Measurements from ENCODE around the gene HGFAC. TPM values are rescaled to one million over a fixed set of nuclear protein-coding genes. Genes with fewer than 3 reads are reported as not detected.

The HGFAC gene
- total RNA-seq, 1 experiment from 2014 or later = 0.04 TPM

GRCh38 chr4:3482707-3483106 lies 40.9 kb downstream of the HGFAC start:
- no peak overlapping the region for H3K4me3 ChIP-seq (ENCODE audit: low read length)
- peaks cover 23% of the 10 kb centered on the region for H3K4me1 ChIP-seq (ENCODE audit: insufficient read depth, low read length)
- H3F3A ChIP-seq (ENCODE audit: low read length, unreplicated experiment) = no peaks in the 10 kb centered on the region
- intact Hi-C loops (cut with micrococcal nuclease) = no loop called here
- H3K9me2 ChIP-seq (replicated peaks; ENCODE audit: low read length) = no peaks in the 10 kb centered on the region
- no peaks in the 10 kb centered on the region for H4K20me1 ChIP-seq (ENCODE audit: low read length)
- no peaks in the 10 kb centered on the region for H3K27me3 ChIP-seq (ENCODE audit: low read length)
- H3K79me2 ChIP-seq (ENCODE audit: low read length) = no peaks in the 10 kb centered on the region
- CTCF ChIA-PET = no interaction called here
- TF ChIP-seq EZH2phosphoT487 (IDR thresholded peaks at IDR 0.05; ENCODE audit: borderline replicate concordance, low read length) = no peak
- TF ChIP-seq CTCF (conservative IDR thresholded peaks at IDR 0.05; ENCODE audit: low read depth, low read length) = no peak
- TF ChIP-seq EZH2 (IDR thresholded peaks at IDR 0.05; ENCODE audit: low read length, unreplicated experiment) = no peak
- H3K4me2 ChIP-seq (ENCODE audit: low read length) = no peak overlapping the region
- H3K9me3 ChIP-seq (ENCODE audit: low read length) = no peaks in the 10 kb centered on the region
- POLR2A ChIA-PET (ENCODE audit: unreplicated experiment) = no interaction called here
- no peak for DNase-seq
- no peak overlapping the region for H3K9ac ChIP-seq (ENCODE audit: low read length)
- BruUV-seq (replicated peaks) = no TSS peak
- H2AFZ ChIP-seq (ENCODE audit: low read length) = no peak overlapping the region
- no peaks in the 10 kb centered on the region for H3K36me3 ChIP-seq (ENCODE audit: low read depth, low read length)
- no peak overlapping the region for H3K27ac ChIP-seq (ENCODE audit: low read length)
- ATAC-seq = no peak

GRCh38 chr4:3483471-3483921 lies 41.7 kb downstream of the HGFAC start:
- Histone ChIP-seq H3K27ac (ENCODE audit: low read length) (no peak overlapping the region), H3K4me1 (ENCODE audit: insufficient read depth, low read length) (peaks cover 23% of the 10 kb centered on the region), H2AFZ (ENCODE audit: low read length) (no peak overlapping the region), H4K20me1 (ENCODE audit: low read length) (no peaks in the 10 kb centered on the region), H3K36me3 (ENCODE audit: low read depth, low read length) (no peaks in the 10 kb centered on the region), H3K79me2 (ENCODE audit: low read length) (no peaks in the 10 kb centered on the region), H3K27me3 (ENCODE audit: low read length) (no peaks in the 10 kb centered on the region), H3K9me2 (replicated peaks; ENCODE audit: low read length) (no peaks in the 10 kb centered on the region), H3F3A (ENCODE audit: low read length, unreplicated experiment) (no peaks in the 10 kb centered on the region), H3K4me2 (ENCODE audit: low read length) (peak overlapping the region; percentile 86), H3K9me3 (ENCODE audit: low read length) (no peaks in the 10 kb centered on the region), H3K9ac (ENCODE audit: low read length) (peak overlapping the region; percentile 58; the same call in 1 of the 2 replicates), H3K4me3 (ENCODE audit: low read length) (peak overlapping the region; percentile 65; the same call in 1 of the 2 replicates)
- DNase-seq (peak; percentile 11), ATAC-seq (no peak)
- TF ChIP-seq EZH2 (IDR thresholded peaks at IDR 0.05; ENCODE audit: low read length, unreplicated experiment) (no peak), EZH2phosphoT487 (IDR thresholded peaks at IDR 0.05; ENCODE audit: borderline replicate concordance, low read length) (no peak), CTCF (conservative IDR thresholded peaks at IDR 0.05; ENCODE audit: low read depth, low read length) (no peak)
- POLR2A ChIA-PET (ENCODE audit: unreplicated experiment) = no interaction called here
- intact Hi-C loops (cut with micrococcal nuclease) = no loop called here
- BruUV-seq (replicated peaks) = no TSS peak
- CTCF ChIA-PET = no interaction called here

GRCh38 chr4:3484057-3484973 lies 42.5 kb downstream of the HGFAC start:
- peak overlapping the region; percentile 86 for H3K4me2 ChIP-seq (ENCODE audit: low read length)
- no peaks in the 10 kb centered on the region for H3K9me2 ChIP-seq (replicated peaks; ENCODE audit: low read length)
- H3K9ac ChIP-seq (ENCODE audit: low read length) = peak overlapping the region; percentile 58
- H3K79me2 ChIP-seq (ENCODE audit: low read length) = no peaks in the 10 kb centered on the region
- ATAC-seq (peak; percentile 52), DNase-seq (peak; percentile 70)
- CTCF ChIA-PET = no interaction called here
- TF ChIP-seq EZH2phosphoT487 (IDR thresholded peaks at IDR 0.05; ENCODE audit: borderline replicate concordance, low read length) = 0 out of 2 replicates have a peak, but pooled peaks have one; percentile 44
- no peak for TF ChIP-seq EZH2 (IDR thresholded peaks at IDR 0.05; ENCODE audit: low read length, unreplicated experiment)
- TF ChIP-seq CTCF (conservative IDR thresholded peaks at IDR 0.05; ENCODE audit: low read depth, low read length) = no peak
- no peaks in the 10 kb centered on the region for H3K9me3 ChIP-seq (ENCODE audit: low read length)
- peaks cover 23% of the 10 kb centered on the region for H3K4me1 ChIP-seq (ENCODE audit: insufficient read depth, low read length)
- peak overlapping the region; percentile 65 for H3K4me3 ChIP-seq (ENCODE audit: low read length)
- H3K27me3 ChIP-seq (ENCODE audit: low read length) = no peaks in the 10 kb centered on the region
- no peaks in the 10 kb centered on the region for H3K36me3 ChIP-seq (ENCODE audit: low read depth, low read length)
- no peaks in the 10 kb centered on the region for H4K20me1 ChIP-seq (ENCODE audit: low read length)
- BruUV-seq (replicated peaks) = TSS peak; percentile 79
- POLR2A ChIA-PET (ENCODE audit: unreplicated experiment) = no interaction called here
- intact Hi-C loops (cut with micrococcal nuclease) = no loop called here
- peak overlapping the region; percentile 52 for H3K27ac ChIP-seq (ENCODE audit: low read length)
- H3F3A ChIP-seq (ENCODE audit: low read length, unreplicated experiment) = no peaks in the 10 kb centered on the region
- peak overlapping the region; percentile 61 for H2AFZ ChIP-seq (ENCODE audit: low read length)
